ENCODE data around the gene GRIK1. TPM values are rescaled to one million over a fixed set of nuclear protein-coding genes. Genes with fewer than 3 reads are reported as not detected.
"Not testable (repeated sequence)": the region's sequence is repeated elsewhere in the genome, so short reads cannot be mapped to it uniquely, and the experiment has no call there.

Gene GRIK1
- total RNA-seq, 1 donor from 2014 or later, result 3.2 TPM

DNA sequence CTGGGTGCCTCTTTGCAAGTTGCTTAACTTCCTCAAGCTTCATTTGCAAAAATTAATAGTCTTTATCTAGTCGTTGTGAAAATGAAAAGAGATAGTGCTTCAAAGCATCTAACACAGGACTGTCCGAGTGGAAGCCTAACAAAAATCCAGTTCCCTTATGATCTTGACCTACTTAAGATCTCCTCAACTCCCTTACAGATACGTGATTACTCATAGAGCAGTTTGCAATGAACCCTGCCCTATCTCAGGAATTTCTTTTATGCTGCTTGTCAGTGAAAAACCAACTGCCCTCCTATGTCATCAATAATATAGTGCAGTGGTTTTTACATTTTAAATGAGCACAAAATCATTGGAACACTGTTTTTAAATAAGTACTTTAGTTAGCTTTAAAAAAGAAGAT is 326.8 kb downstream of the GRIK1 start:
- intact Hi-C loops (cut with DNase I), result no loop called here
- TF ChIP-seq POLR2A (IDR thresholded peaks at IDR 0.05) (no peak), POLR2AphosphoS5 (IDR thresholded peaks at IDR 0.05; ENCODE audit: insufficient read depth in 1 of 2, low read depth in 1 of 2) (no peak)
- TF ChIP-seq, protein P1, sequence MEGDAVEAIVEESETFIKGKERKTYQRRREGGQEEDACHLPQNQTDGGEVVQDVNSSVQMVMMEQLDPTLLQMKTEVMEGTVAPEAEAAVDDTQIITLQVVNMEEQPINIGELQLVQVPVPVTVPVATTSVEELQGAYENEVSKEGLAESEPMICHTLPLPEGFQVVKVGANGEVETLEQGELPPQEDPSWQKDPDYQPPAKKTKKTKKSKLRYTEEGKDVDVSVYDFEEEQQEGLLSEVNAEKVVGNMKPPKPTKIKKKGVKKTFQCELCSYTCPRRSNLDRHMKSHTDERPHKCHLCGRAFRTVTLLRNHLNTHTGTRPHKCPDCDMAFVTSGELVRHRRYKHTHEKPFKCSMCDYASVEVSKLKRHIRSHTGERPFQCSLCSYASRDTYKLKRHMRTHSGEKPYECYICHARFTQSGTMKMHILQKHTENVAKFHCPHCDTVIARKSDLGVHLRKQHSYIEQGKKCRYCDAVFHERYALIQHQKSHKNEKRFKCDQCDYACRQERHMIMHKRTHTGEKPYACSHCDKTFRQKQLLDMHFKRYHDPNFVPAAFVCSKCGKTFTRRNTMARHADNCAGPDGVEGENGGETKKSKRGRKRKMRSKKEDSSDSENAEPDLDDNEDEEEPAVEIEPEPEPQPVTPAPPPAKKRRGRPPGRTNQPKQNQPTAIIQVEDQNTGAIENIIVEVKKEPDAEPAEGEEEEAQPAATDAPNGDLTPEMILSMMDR (IDR thresholded peaks at IDR 0.05), result no peak
- Histone ChIP-seq H3K27ac (no peak overlapping the region), H3K36me3 (no peaks in the 10 kb centered on the region), H3K4me3 (no peak overlapping the region), H3K4me1 (no peaks in the 10 kb centered on the region), H3K9me3 (no peaks in the 10 kb centered on the region), H3K27me3 (no peaks in the 10 kb centered on the region)
- DNase-seq (ENCODE audit: extremely low spot score in 2 of 2), result no peak

DNA sequence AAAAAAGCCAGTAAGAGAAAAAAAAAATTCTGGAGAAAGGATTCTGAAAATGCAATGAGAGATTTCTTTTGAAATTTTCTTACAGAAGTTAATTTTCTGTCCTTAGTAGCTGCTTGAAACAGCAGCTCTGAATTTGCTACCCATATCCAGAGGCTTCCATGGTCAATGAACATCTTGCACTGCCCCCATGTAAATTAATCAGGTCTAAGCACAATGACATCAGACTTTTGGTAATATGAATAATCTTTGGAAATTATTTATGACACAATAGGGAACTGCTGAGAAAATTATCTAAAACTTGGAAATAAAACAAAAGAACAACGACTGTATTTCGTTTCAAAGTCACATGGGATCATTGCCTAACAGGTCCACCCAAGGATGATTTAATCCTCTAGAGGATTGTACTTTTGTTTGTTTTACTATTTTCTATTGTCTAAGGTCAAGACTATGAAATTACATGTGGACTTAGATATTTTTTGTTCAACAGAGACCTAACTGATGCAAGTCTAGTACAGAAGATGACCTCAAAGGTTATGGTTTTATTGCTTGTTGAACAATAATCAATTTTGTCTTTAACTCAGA is 328.9 kb downstream of the GRIK1 start:
- intact Hi-C loops (cut with DNase I), result no loop called here

GRCh38 chr21:29606613-29607012 is 333.2 kb downstream of the GRIK1 start:
- TF ChIP-seq POLR2AphosphoS5 (IDR thresholded peaks at IDR 0.05; ENCODE audit: insufficient read depth in 1 of 2, low read depth in 1 of 2), result no peak
- TF ChIP-seq, protein P1 (IDR thresholded peaks at IDR 0.05), result no peak
- Histone ChIP-seq H3K4me1 (no peaks in the 10 kb centered on the region), H3K9me3 (no peaks in the 10 kb centered on the region), H3K27ac (no peak overlapping the region), H3K4me3 (no peak overlapping the region), H3K36me3 (no peaks in the 10 kb centered on the region), H3K27me3 (no peaks in the 10 kb centered on the region)
- no peak for DNase-seq (ENCODE audit: extremely low spot score in 2 of 2)
- intact Hi-C loops (cut with DNase I), result no loop called here

More for the DNA sequence above, 328.9 kb downstream of the GRIK1 start:
- H3K4me3 ChIP-seq, result no peak overlapping the region
- no peaks in the 10 kb centered on the region for H3K36me3 ChIP-seq
- no peak for DNase-seq (ENCODE audit: extremely low spot score in 2 of 2)
- no peak overlapping the region for H3K27ac ChIP-seq
- H3K27me3 ChIP-seq, result no peaks in the 10 kb centered on the region
- TF ChIP-seq POLR2A (IDR thresholded peaks at IDR 0.05) (no peak), POLR2AphosphoS5 (IDR thresholded peaks at IDR 0.05; ENCODE audit: insufficient read depth in 1 of 2, low read depth in 1 of 2) (no peak)
- TF ChIP-seq, protein P1 (IDR thresholded peaks at IDR 0.05), result no peak
- H3K9me3 ChIP-seq, result no peaks in the 10 kb centered on the region
- H3K4me1 ChIP-seq, result no peaks in the 10 kb centered on the region

DNA sequence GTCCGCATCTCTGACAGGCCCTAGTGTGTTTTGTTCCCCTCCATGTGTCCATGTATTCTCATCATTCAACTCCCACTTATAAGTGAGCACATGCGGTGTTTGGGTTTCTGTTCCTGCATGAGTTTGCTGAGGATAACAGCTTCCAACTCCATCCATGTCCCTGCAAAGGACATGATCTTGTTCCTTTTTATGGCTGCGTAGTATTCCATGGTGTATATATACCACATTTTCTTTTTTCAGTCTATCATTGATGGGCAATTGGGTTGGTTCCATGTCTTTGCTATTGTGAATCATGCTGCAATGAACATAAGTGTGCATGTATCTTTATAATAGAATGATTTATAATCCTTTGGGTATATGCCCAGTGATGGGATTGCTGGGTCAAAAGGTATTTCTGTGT is 334.6 kb downstream of the GRIK1 start:
- intact Hi-C loops (cut with DNase I); H3K4me1 ChIP-seq; H3K27ac ChIP-seq; H3K4me3 ChIP-seq; H3K9me3 ChIP-seq; DNase-seq (ENCODE audit: extremely low spot score in 2 of 2); H3K36me3 ChIP-seq; H3K27me3 ChIP-seq: not testable (repeated sequence)

DNA sequence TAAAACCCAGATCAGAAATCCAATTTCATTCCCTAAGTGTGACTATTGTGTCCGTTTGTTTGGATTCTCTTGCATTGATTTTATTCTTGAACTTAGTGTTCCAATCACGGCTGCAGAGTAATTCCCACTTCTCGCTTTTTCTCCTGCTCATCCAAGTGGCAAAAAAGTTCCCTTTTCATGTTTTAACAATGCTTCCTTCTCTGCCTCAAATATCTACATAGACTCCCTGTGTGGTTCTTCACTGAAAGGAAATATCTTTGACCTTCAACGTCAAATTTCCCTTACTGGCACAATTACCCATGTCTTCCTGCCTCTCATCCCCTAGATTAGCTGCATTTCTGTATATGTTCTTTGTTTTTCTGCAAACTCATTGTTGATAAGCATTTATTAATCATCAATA is 335.7 kb downstream of the GRIK1 start:
- DNase-seq (ENCODE audit: extremely low spot score in 2 of 2), result no peak
- H3K9me3 ChIP-seq, result no peaks in the 10 kb centered on the region
- intact Hi-C loops (cut with DNase I), result no loop called here
- no peak overlapping the region for H3K27ac ChIP-seq
- no peaks in the 10 kb centered on the region for H3K36me3 ChIP-seq
- no peaks in the 10 kb centered on the region for H3K27me3 ChIP-seq
- no peaks in the 10 kb centered on the region for H3K4me1 ChIP-seq
- H3K4me3 ChIP-seq, result no peak overlapping the region
- TF ChIP-seq, protein P1 (IDR thresholded peaks at IDR 0.05), result no peak
- no peak for TF ChIP-seq POLR2A (IDR thresholded peaks at IDR 0.05)
- TF ChIP-seq POLR2AphosphoS5 (IDR thresholded peaks at IDR 0.05; ENCODE audit: insufficient read depth in 1 of 2, low read depth in 1 of 2), result no peak

Measured in vagina (tissue), 2 donors.